A549 (cell line): Measurements from ENCODE around the gene PAM.
A peak's percentile ranks its signal among the peaks of the same experiment; 100 is the strongest.

Experiments
- POLR2A ChIP-seq: IDR thresholded peaks from 2 replicates; pipeline ENCODE4 v1.6.1; 2012; ENCODE audit warnings: mild to moderate bottlenecking, low read length
- RCOR1 ChIP-seq: fragments of 150-350 bp; IDR thresholded peaks from 2 replicates; pipeline ENCODE4 v1.6.1; 2014; ENCODE audit warnings: antibody characterized with exemption, low read length, low read depth
- TF ChIP-seq, protein P1 (sequence below): fragments of 450-650 bp; IDR thresholded peaks from 2 replicates; pipeline ENCODE4 v1.6.1; 2014; ENCODE audit warnings: antibody characterized with exemption

GRCh38 chr5:102754767-102755431 lies at the start of gene PAM:
- TF ChIP-seq RCOR1 (no peak), POLR2A (0 out of 2 replicates have a peak, but pooled peaks have one; percentile 25)
- TF ChIP-seq, protein P1, sequence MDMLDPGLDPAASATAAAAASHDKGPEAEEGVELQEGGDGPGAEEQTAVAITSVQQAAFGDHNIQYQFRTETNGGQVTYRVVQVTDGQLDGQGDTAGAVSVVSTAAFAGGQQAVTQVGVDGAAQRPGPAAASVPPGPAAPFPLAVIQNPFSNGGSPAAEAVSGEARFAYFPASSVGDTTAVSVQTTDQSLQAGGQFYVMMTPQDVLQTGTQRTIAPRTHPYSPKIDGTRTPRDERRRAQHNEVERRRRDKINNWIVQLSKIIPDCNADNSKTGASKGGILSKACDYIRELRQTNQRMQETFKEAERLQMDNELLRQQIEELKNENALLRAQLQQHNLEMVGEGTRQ = no peak
